ENCODE results near the gene FAM120A. TPM values are rescaled to one million over a fixed set of nuclear protein-coding genes. Genes with fewer than 3 reads are reported as not detected.

FAM120A gene
- total RNA-seq, 4 donors from 2014 or later = 81.7 to 125 (median 90.1) TPM

DNA sequence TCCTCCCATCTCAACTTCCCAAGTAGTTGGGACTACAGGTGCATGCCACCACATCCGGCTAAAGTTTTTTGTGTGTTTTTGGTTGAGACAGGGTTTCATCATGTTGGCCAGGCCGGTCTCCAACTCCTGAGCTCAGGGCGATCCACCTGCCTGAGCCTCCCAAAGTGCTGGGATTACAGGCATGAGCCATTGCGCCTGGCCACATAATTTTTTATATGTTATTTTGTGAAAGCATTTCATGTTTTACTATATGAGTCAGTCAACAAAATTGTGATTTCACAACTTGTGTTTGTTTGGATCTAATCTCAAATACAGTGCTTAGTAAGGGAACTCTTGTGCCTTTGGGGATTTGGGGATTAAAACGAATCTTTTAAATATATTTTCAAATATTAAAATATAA lies 21.9 kb downstream of the FAM120A start:
- H3K4me1 ChIP-seq = peaks cover 9 to 61% (median 48%) of the 10 kb centered on the region in 4 donors
- DNase-seq (ENCODE audit: extremely low spot score) = peak; percentile 19
- H3K4me3 ChIP-seq = no peak overlapping the region
- H3K27me3 ChIP-seq = no peaks in the 10 kb centered on the region
- H3K9me3 ChIP-seq = no peaks in the 10 kb centered on the region
- intact Hi-C loops (cut with DNase I) = no loop called here
- no peak overlapping the region for H3K27ac ChIP-seq (replicated peaks in 1 of 4)
- WGBS = 92% methylated on average over 5 of the region's 5 CpGs
- TF ChIP-seq EP300 (IDR thresholded peaks at IDR 0.05) (no peak), POLR2A (IDR thresholded peaks at IDR 0.05; ENCODE audit: low read depth) (no peak), POLR2AphosphoS5 (IDR thresholded peaks at IDR 0.05) (no peak)
- TF ChIP-seq, protein P1, sequence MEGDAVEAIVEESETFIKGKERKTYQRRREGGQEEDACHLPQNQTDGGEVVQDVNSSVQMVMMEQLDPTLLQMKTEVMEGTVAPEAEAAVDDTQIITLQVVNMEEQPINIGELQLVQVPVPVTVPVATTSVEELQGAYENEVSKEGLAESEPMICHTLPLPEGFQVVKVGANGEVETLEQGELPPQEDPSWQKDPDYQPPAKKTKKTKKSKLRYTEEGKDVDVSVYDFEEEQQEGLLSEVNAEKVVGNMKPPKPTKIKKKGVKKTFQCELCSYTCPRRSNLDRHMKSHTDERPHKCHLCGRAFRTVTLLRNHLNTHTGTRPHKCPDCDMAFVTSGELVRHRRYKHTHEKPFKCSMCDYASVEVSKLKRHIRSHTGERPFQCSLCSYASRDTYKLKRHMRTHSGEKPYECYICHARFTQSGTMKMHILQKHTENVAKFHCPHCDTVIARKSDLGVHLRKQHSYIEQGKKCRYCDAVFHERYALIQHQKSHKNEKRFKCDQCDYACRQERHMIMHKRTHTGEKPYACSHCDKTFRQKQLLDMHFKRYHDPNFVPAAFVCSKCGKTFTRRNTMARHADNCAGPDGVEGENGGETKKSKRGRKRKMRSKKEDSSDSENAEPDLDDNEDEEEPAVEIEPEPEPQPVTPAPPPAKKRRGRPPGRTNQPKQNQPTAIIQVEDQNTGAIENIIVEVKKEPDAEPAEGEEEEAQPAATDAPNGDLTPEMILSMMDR (IDR thresholded peaks at IDR 0.05) = no peak
- peaks cover 0 to 16% (median 2%) of the 10 kb centered on the region in 4 donors for H3K36me3 ChIP-seq

DNA sequence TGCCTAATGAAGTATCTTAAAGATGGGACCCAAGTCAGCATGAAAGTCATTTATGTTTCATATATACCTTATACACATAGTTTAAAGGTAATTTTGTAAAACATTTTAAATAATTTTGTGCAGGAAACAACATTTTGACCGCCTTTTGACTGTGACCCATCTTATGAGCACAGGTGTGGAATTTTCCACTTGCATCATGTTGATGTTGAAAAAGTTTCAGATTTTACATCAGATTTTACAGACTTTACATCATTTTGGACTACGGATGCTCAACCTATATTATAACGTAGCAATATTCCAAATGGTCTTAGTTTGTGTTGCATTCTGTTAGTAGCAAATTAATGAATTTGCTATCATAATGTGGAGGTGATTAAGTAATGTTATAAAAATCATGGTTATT lies 23.6 kb downstream of the FAM120A start:
- no peak for DNase-seq (ENCODE audit: extremely low spot score)
- H3K36me3 ChIP-seq = peaks cover 0 to 19% (median 2%) of the 10 kb centered on the region in 4 donors
- intact Hi-C loops (cut with DNase I) = no loop called here
- peaks cover 0 to 49% (median 31%) of the 10 kb centered on the region in 4 donors for H3K4me1 ChIP-seq
- no peaks in the 10 kb centered on the region for H3K9me3 ChIP-seq
- H3K27ac ChIP-seq (replicated peaks in 1 of 4) = no peak overlapping the region
- TF ChIP-seq POLR2A (IDR thresholded peaks at IDR 0.05; ENCODE audit: low read depth) = no peak
- no peak for TF ChIP-seq EP300 (IDR thresholded peaks at IDR 0.05)
- TF ChIP-seq, protein P1 (IDR thresholded peaks at IDR 0.05) = no peak
- no peak for TF ChIP-seq POLR2AphosphoS5 (IDR thresholded peaks at IDR 0.05)
- H3K4me3 ChIP-seq = no peak overlapping the region
- H3K27me3 ChIP-seq = no peaks in the 10 kb centered on the region
- 96% methylated on average over 3 of the region's 3 CpGs for WGBS

DNA sequence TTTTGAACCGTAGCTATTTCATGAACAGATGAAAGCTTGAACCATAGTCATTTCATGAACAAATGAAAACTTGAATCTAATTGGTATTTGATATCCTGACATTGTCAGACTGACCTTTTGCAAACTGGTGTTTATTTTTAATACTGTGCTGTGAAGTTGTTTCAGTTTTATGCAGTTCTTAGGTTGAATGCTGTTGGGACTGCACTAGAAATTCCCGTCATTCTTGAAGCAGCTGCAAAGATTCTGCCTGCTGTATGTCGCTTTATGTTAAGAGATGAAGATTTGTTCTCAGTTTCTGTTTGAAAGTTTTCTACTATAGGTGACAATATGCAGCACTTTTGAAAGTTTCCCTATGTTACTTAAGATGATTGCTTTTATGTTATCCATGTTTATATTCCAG lies 24.4 kb downstream of the FAM120A start:
- H3K4me1 ChIP-seq = peaks cover 0 to 53% (median 24%) of the 10 kb centered on the region in 4 donors
- no peaks in the 10 kb centered on the region for H3K27me3 ChIP-seq
- peaks cover 0 to 19% (median 2%) of the 10 kb centered on the region in 4 donors for H3K36me3 ChIP-seq
- intact Hi-C loops (cut with DNase I) = no loop called here
- TF ChIP-seq POLR2AphosphoS5 (IDR thresholded peaks at IDR 0.05) = no peak
- TF ChIP-seq POLR2A (IDR thresholded peaks at IDR 0.05; ENCODE audit: low read depth) = no peak
- TF ChIP-seq EP300 (IDR thresholded peaks at IDR 0.05) = no peak
- no peaks in the 10 kb centered on the region for H3K9me3 ChIP-seq
- no peak overlapping the region for H3K27ac ChIP-seq (replicated peaks in 1 of 4)
- 52% methylated on average over 3 of the region's 3 CpGs for WGBS
- DNase-seq (ENCODE audit: extremely low spot score) = no peak
- no peak overlapping the region for H3K4me3 ChIP-seq

DNA sequence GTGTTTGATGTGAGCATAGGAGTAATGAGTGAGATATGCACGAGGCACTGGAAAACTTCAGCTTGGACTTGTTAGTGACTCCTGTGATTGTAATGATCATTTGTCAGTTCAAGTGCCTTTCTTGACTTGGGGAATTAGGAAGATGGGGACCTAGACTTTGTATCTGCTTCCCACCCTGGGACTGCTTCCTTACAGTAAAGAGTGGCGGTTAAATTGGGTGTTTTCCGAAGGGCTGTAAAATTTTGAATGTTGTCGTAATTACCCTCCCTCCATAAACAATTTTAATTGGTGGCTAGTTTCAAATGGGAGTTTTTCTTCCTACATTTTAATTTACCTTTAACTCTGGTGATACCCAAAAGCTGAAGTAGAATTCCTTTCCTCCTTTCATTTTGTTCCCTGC lies 25.4 kb downstream of the FAM120A start:
- intact Hi-C loops (cut with DNase I) = no loop called here
- H3K36me3 ChIP-seq = peaks cover 0 to 12% (median 2%) of the 10 kb centered on the region in 4 donors
- no peak overlapping the region for H3K27ac ChIP-seq (replicated peaks in 1 of 4)
- H3K9me3 ChIP-seq = no peaks in the 10 kb centered on the region
- no peaks in the 10 kb centered on the region for H3K27me3 ChIP-seq
- 87% methylated on average over 4 of the region's 4 CpGs for WGBS
- peak; percentile 34 for DNase-seq (ENCODE audit: extremely low spot score)
- H3K4me1 ChIP-seq = peaks cover 0 to 44% (median 18%) of the 10 kb centered on the region in 4 donors
- H3K4me3 ChIP-seq = no peak overlapping the region
- no peak for TF ChIP-seq EP300 (IDR thresholded peaks at IDR 0.05)

DNA sequence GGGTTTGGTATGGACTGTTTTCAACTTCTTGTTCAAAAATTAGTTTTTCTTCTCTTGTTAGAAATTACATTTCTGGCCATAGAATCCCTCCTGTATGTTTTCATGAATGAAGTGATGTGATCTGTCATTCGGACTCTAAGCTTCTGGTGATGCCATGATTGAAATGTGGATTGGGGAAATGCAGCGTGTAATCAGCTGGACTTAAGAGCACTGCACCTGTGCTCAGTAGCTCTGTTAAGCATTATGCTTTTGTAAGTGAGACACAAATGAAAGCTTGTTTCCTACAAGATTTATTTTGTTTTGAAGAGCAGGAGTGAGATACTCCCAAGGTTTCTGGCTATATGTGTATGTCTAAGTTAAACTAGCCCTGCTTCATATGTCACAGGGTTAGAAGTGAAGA lies 25.9 kb downstream of the FAM120A start:
- peak; percentile 12 for DNase-seq (ENCODE audit: extremely low spot score)
- no peak overlapping the region for H3K27ac ChIP-seq (replicated peaks in 1 of 4)
- 90% methylated on average over 2 of the region's 2 CpGs for WGBS
- TF ChIP-seq POLR2A (IDR thresholded peaks at IDR 0.05; ENCODE audit: low read depth) = no peak
- TF ChIP-seq, protein P1 (IDR thresholded peaks at IDR 0.05) = no peak
- TF ChIP-seq POLR2AphosphoS5 (IDR thresholded peaks at IDR 0.05) = no peak
- no peak for TF ChIP-seq EP300 (IDR thresholded peaks at IDR 0.05)
- intact Hi-C loops (cut with DNase I) = no loop called here
- no peaks in the 10 kb centered on the region for H3K9me3 ChIP-seq
- H3K4me3 ChIP-seq = no peak overlapping the region
- peaks cover 1 to 42% (median 18%) of the 10 kb centered on the region in 4 donors for H3K4me1 ChIP-seq
- H3K27me3 ChIP-seq = no peaks in the 10 kb centered on the region
- peaks cover 0 to 9% (median 2%) of the 10 kb centered on the region in 4 donors for H3K36me3 ChIP-seq

DNA sequence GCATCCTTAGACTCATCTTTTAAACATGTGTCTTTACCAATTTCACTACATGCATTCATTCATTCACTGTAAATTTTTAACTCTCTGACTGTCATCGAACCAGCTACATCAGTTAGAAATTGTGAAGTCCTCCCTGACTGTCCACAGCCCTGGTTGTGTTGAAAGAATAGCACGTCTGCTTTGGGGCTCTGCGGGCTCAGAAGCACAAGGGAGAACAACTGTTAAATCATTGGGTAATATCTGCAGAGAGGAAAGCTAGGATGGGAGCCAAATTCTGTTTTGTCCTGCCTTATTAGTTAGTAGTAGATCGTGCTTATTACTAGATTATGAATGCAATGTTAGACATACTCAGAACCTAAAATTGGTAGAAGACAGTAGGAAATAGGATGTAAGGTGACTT lies 28.2 kb downstream of the FAM120A start:
- Histone ChIP-seq H3K36me3 (peaks cover 0 to 15% (median 3%) of the 10 kb centered on the region in 4 donors), H3K27ac (replicated peaks in 1 of 4) (no peak overlapping the region), H3K4me3 (no peak overlapping the region), H3K9me3 (no peaks in the 10 kb centered on the region), H3K27me3 (no peaks in the 10 kb centered on the region), H3K4me1 (peaks cover 5 to 55% (median 20%) of the 10 kb centered on the region in 4 donors)
- DNase-seq (ENCODE audit: extremely low spot score) = no peak
- intact Hi-C loops (cut with DNase I) = no loop called here
- 65% methylated on average over 4 of the region's 4 CpGs for WGBS
- TF ChIP-seq POLR2AphosphoS5 (IDR thresholded peaks at IDR 0.05) = no peak
- TF ChIP-seq, protein P1 (IDR thresholded peaks at IDR 0.05) = no peak
- no peak for TF ChIP-seq EP300 (IDR thresholded peaks at IDR 0.05)
- no peak for TF ChIP-seq POLR2A (IDR thresholded peaks at IDR 0.05; ENCODE audit: low read depth)

Measured in esophagus muscularis mucosa (tissue), 4 donors.